ENCODE results near the gene CYREN. TPM values are rescaled to one million over a fixed set of nuclear protein-coding genes. Genes with fewer than 3 reads are reported as not detected.
A peak's percentile ranks its signal among the peaks of the same experiment; 100 is the strongest.

CYREN gene
- total RNA-seq (10 to 100 TPM; 27.5 to 31.9 (median 29.2) TPM), polyA plus RNA-seq (10 to 100 TPM; 34.3 to 41.4 (median 39.3) TPM)

GRCh38 chr7:135170274-135170997 lies at the start of gene CYREN:
Gene CYREN (minus strand): TSS chr7:135170707. CDS start chr7:135168922, 1,785 bp downstream.
- no peaks in the 10 kb centered on the region for H3K9me3 ChIP-seq
- peaks cover 7 to 31% (median 16%) of the 10 kb centered on the region in 4 donors for H3K36me3 ChIP-seq
- intact Hi-C loops (cut with DNase I) = loop anchor here (1.0 kb wide), 3 partner anchors 22 to 480 kb away; partner anchors contain the start of gene TMEM140
- peak within 1 kb of the TSS; percentile 94 to 99 (median 96) for H3K27ac ChIP-seq
- TF ChIP-seq POLR2AphosphoS5 (IDR thresholded peaks at IDR 0.05) (peak; percentile 56 to 85 (median 83)), CTCF (IDR thresholded peaks at IDR 0.05) (peak; percentile 35 to 62 (median 44)), EP300 (IDR thresholded peaks at IDR 0.05) (no peak), POLR2A (IDR thresholded peaks at IDR 0.05) (peak in 1 of 2 donors; percentile 49)
- peak; percentile 97 for DNase-seq
- H3K27me3 ChIP-seq = no peaks in the 10 kb centered on the region
- 0% methylated on average over 77 of the region's 77 CpGs for WGBS, 2 donors
- H3K4me1 ChIP-seq = peaks cover 0 to 46% (median 38%) of the 10 kb centered on the region in 4 donors
- H3K4me3 ChIP-seq = peak within 1 kb of the TSS; percentile 61 to 92 (median 74)

- H3K27ac ChIP-seq = no peak overlapping the region
- no peak overlapping the region for H3K4me3 ChIP-seq
- no peaks in the 10 kb centered on the region for H3K4me1 ChIP-seq
- intact Hi-C loops (cut with DNase I) = no loop called here
- no peaks in the 10 kb centered on the region for H3K27me3 ChIP-seq
- no peak for TF ChIP-seq EP300 (IDR thresholded peaks at IDR 0.05)
- TF ChIP-seq POLR2A (IDR thresholded peaks at IDR 0.05) = no peak
- no peak for TF ChIP-seq POLR2AphosphoS5 (IDR thresholded peaks at IDR 0.05)
- TF ChIP-seq CTCF (IDR thresholded peaks at IDR 0.05) = no peak
- 26 to 79% methylated on average over 5 of the region's 5 CpGs for WGBS, 2 donors
- no peak for DNase-seq
- H3K9me3 ChIP-seq = no peaks in the 10 kb centered on the region
- no peaks in the 10 kb centered on the region for H3K36me3 ChIP-seq
Observed at GRCh38 chr7:135217645-135218509, 47.4 kb upstream of the CYREN start.

- DNase-seq = no peak
- H3K27ac ChIP-seq = no peak overlapping the region
- TF ChIP-seq EP300 (IDR thresholded peaks at IDR 0.05) = no peak
- TF ChIP-seq CTCF (IDR thresholded peaks at IDR 0.05) = no peak
- no peak for TF ChIP-seq POLR2AphosphoS5 (IDR thresholded peaks at IDR 0.05)
- TF ChIP-seq POLR2A (IDR thresholded peaks at IDR 0.05) = no peak
- peaks cover 0 to under 1% (median 0%) of the 10 kb centered on the region in 4 donors for H3K4me1 ChIP-seq
- H3K4me3 ChIP-seq = no peak overlapping the region
- no peaks in the 10 kb centered on the region for H3K9me3 ChIP-seq
- intact Hi-C loops (cut with DNase I) = no loop called here
- WGBS, 2 donors = 87 to 88% methylated on average over 3 of the region's 3 CpGs
- no peaks in the 10 kb centered on the region for H3K27me3 ChIP-seq
- H3K36me3 ChIP-seq = no peaks in the 10 kb centered on the region
Observed at GRCh38 chr7:135215698-135216097, 45.2 kb upstream of the CYREN start.

- 92 to 94% methylated on average over 4 of the region's 4 CpGs for WGBS, 2 donors
Observed at GRCh38 chr7:135215180-135215579, 44.7 kb upstream of the CYREN start.

More at GRCh38 chr7:135215180-135215579, 44.7 kb upstream of the CYREN start:
- Histone ChIP-seq H3K27me3 (no peaks in the 10 kb centered on the region), H3K4me1 (peaks cover 0 to 5% (median 5%) of the 10 kb centered on the region in 4 donors), H3K9me3 (no peaks in the 10 kb centered on the region), H3K36me3 (no peaks in the 10 kb centered on the region), H3K4me3 (no peak overlapping the region), H3K27ac (no peak overlapping the region)
- intact Hi-C loops (cut with DNase I) = no loop called here
- no peak for DNase-seq
- no peak for TF ChIP-seq EP300 (IDR thresholded peaks at IDR 0.05)
- no peak for TF ChIP-seq POLR2AphosphoS5 (IDR thresholded peaks at IDR 0.05)
- TF ChIP-seq POLR2A (IDR thresholded peaks at IDR 0.05) = no peak
- TF ChIP-seq CTCF (IDR thresholded peaks at IDR 0.05) = no peak

All from sigmoid colon (tissue), 7 donors.